ENCODE results near the gene SPIRE2. TPM values are rescaled to one million over a fixed set of nuclear protein-coding genes. Genes with fewer than 3 reads are reported as not detected.
A peak's percentile ranks its signal among the peaks of the same experiment; 100 is the strongest.

SPIRE2 gene
- total and polyA plus RNA-seq, 2 of the 13 experiments (the other 11 are each of a cell fraction or from before 2014, with no cell fraction given) = 13.3 to 37.5 TPM

- TF ChIP-seq IRX3 (CRISPR knock-in tag; IDR thresholded peaks at IDR 0.05; ENCODE audit: borderline replicate concordance, low read depth) (no peak), MTF2 (CRISPR knock-in tag; IDR thresholded peaks at IDR 0.05; ENCODE audit: borderline replicate concordance) (no peak), PCBP2 (optimal IDR thresholded peaks at IDR 0.05; ENCODE audit: low read depth, low read length, poor library complexity, severe bottlenecking) (peak; percentile 22), NFYB (CRISPR knock-in tag; IDR thresholded peaks at IDR 0.05) (no peak), FOXP4 (CRISPR knock-in tag; IDR thresholded peaks at IDR 0.05) (peak; percentile 72), ARHGAP35 (CRISPR knock-in tag; IDR thresholded peaks at IDR 0.05; ENCODE audit: borderline replicate concordance) (peak; percentile 82; the same call in 1 of the 2 replicates), PRDM15 (CRISPR knock-in tag; IDR thresholded peaks at IDR 0.05) (peak; percentile 61; the same call in 1 of the 2 replicates), ZEB1 (IDR thresholded peaks at IDR 0.05; ENCODE audit: insufficient replicate concordance, low read depth) (no peak), PBX3 (CRISPR knock-in tag; IDR thresholded peaks at IDR 0.05; ENCODE audit: borderline replicate concordance) (no peak), ZNF382 (CRISPR knock-in tag; IDR thresholded peaks at IDR 0.05; ENCODE audit: borderline replicate concordance) (no peak), WIZ (CRISPR knock-in tag; IDR thresholded peaks at IDR 0.05) (no peak), ZFP36 (IDR thresholded peaks at IDR 0.05; ENCODE audit: borderline replicate concordance, low read depth, low read length, partially characterized antibody) (no peak), ASH2L (IDR thresholded peaks at IDR 0.05; ENCODE audit: insufficient read length, low read depth, low read length) (peak; percentile 82), ATF2 (CRISPR knock-in tag; IDR thresholded peaks at IDR 0.05) (0 out of 2 replicates have a peak, but pooled peaks have one; percentile 20), HBP1 (CRISPR knock-in tag; IDR thresholded peaks at IDR 0.05; ENCODE audit: low read depth) (no peak)
Observed at GRCh38 chr16:89915303-89916232, 87.3 kb downstream of the SPIRE2 start (continued).

Measured in HepG2 (cell line).